ENCODE results near the gene BUD31. TPM values are rescaled to one million over a fixed set of nuclear protein-coding genes. Genes with fewer than 3 reads are reported as not detected.

The BUD31 gene
- total and polyA plus RNA-seq, 11 donors: 26.1 to 87.8 (median 47.4) TPM

- intact Hi-C loops (cut with DNase I): loop anchor here in 1 of 10 donors (5.0 kb wide), 1 partner anchor 34 kb away; the partner anchor contains the start of genes ZKSCAN5 and ZNF394
- Histone ChIP-seq H3K4me3 (no peak overlapping the region), H3K27me3 (no peaks in the 10 kb centered on the region), H3K4me1 (peaks cover 0 to 40% (median 21%) of the 10 kb centered on the region in 12 donors), H3K36me3 (peaks cover 0 to 9% (median 5%) of the 10 kb centered on the region in 9 donors), H3K9me3 (no peaks in the 10 kb centered on the region), H3K27ac (no peak overlapping the region)
- TF ChIP-seq POLR2A (IDR thresholded peaks at IDR 0.05): no peak
- no peak for TF ChIP-seq CTCF (IDR thresholded peaks at IDR 0.05)
- 79 to 89% (median 86%) methylated on average over 18 to 29 of the region's 29 CpGs for WGBS, 4 donors
- no peak for DNase-seq
- ATAC-seq: no peak
Observed at GRCh38 chr7:99468336-99468918, 59.7 kb downstream of the BUD31 start.

Other genes starting within 250 kb of the BUD31 start
- gene KPNA7, start 200.9 kb upstream of the BUD31 start, total RNA-seq: not detected
- gene KPNA7, start 200.9 kb upstream of the BUD31 start, polyA plus RNA-seq: not detected
- not detected for gene MYH16, start 136.1 kb upstream of the BUD31 start, total RNA-seq
- not detected for gene MYH16, start 136.1 kb upstream of the BUD31 start, polyA plus RNA-seq
- 100 to 1,000 TPM in 8 of 9 donors, 10 to 100 TPM in 1; 97.1 to 177 (median 146) TPM for gene ARPC1A, start 83.1 kb upstream of the BUD31 start, total RNA-seq
- gene ARPC1A, start 83.1 kb upstream of the BUD31 start, polyA plus RNA-seq: 100 to 1,000 TPM; 102 to 208 TPM
- gene ARPC1B, start 34.2 kb upstream of the BUD31 start, total RNA-seq: 100 to 1,000 TPM in 2 of 9 donors, 10 to 100 TPM in 7; 17.2 to 142 (median 37.1) TPM
- gene ARPC1B, start 34.2 kb upstream of the BUD31 start, polyA plus RNA-seq: 100 to 1,000 TPM in 1 of 2 donors, 10 to 100 TPM in 1; 32.7 to 136 TPM
- gene PDAP1, start 372 bp upstream of the BUD31 start, total RNA-seq: 100 to 1,000 TPM in 4 of 9 donors, 10 to 100 TPM in 5; 88.7 to 128 (median 98.5) TPM
- gene PDAP1, start 372 bp upstream of the BUD31 start, polyA plus RNA-seq: 100 to 1,000 TPM; 120 to 309 TPM
- gene PTCD1, start 29.8 kb downstream of the BUD31 start, total RNA-seq: 1 to 10 TPM; 2.1 to 9.0 (median 3.9) TPM
- gene PTCD1, start 29.8 kb downstream of the BUD31 start, polyA plus RNA-seq: 1 to 10 TPM; 3.3 to 3.7 TPM
- gene CPSF4, start 30.0 kb downstream of the BUD31 start, total RNA-seq: 10 to 100 TPM; 12.7 to 24.8 (median 16.4) TPM
- 10 to 100 TPM; 14.1 to 24.3 TPM for gene CPSF4, start 30.0 kb downstream of the BUD31 start, polyA plus RNA-seq
- 1,000 to 10,000 TPM in 2 of 9 donors, 100 to 1,000 TPM in 7; 579 to 6,117 (median 707) TPM for gene ATP5MF, start 57.2 kb downstream of the BUD31 start, total RNA-seq
- 1,000 to 10,000 TPM; 2,714 to 5,384 TPM for gene ATP5MF, start 57.2 kb downstream of the BUD31 start, polyA plus RNA-seq
- gene ZNF789, start 63.9 kb downstream of the BUD31 start, total RNA-seq: 1 to 10 TPM; 2.1 to 5.2 (median 3.2) TPM
- gene ZNF789, start 63.9 kb downstream of the BUD31 start, polyA plus RNA-seq: 1 to 10 TPM; 3.3 to 4.4 TPM
- 10 to 100 TPM; 12.4 to 23.0 (median 15.2) TPM for gene ZNF394, start 91.3 kb downstream of the BUD31 start, total RNA-seq
- gene ZNF394, start 91.3 kb downstream of the BUD31 start, polyA plus RNA-seq: 10 to 100 TPM; 13.9 to 16.0 TPM
- 1 to 10 TPM; 5.6 to 9.6 (median 7.1) TPM for gene ZKSCAN5, start 95.7 kb downstream of the BUD31 start, total RNA-seq
- gene ZKSCAN5, start 95.7 kb downstream of the BUD31 start, polyA plus RNA-seq: 1 to 10 TPM; 2.1 to 5.8 TPM
- 1 to 10 TPM; 4.7 to 7.1 (median 5.3) TPM for gene FAM200A, start 143.1 kb downstream of the BUD31 start, total RNA-seq
- 1 to 10 TPM; 5.8 to 6.6 TPM for gene FAM200A, start 143.1 kb downstream of the BUD31 start, polyA plus RNA-seq
- 10 to 100 TPM; 26.8 to 48.0 (median 32.8) TPM for gene ZNF655, start 149.7 kb downstream of the BUD31 start, total RNA-seq
- 10 to 100 TPM; 28.8 to 36.1 TPM for gene ZNF655, start 149.7 kb downstream of the BUD31 start, polyA plus RNA-seq
- gene TMEM225B, start 189.3 kb downstream of the BUD31 start, total RNA-seq: under 1 TPM in 4 of 9 donors, not detected in 5; 0.29 to 0.52 (median 0.51) TPM
- gene TMEM225B, start 189.3 kb downstream of the BUD31 start, polyA plus RNA-seq: under 1 TPM in 1 of 2 donors, not detected in 1; 0.10 TPM
- 10 to 100 TPM in 4 of 9 donors, 1 to 10 TPM in 5; 5.6 to 12.0 (median 8.3) TPM for gene ZSCAN25, start 208.0 kb downstream of the BUD31 start, total RNA-seq
- gene ZSCAN25, start 208.0 kb downstream of the BUD31 start, polyA plus RNA-seq: 1 to 10 TPM; 3.4 to 4.0 TPM